Panc1 (cell line): ENCODE measurements around the gene RABGAP1L.

Experiments
- CTCF ChIP-seq: fragments of 450-650 bp; IDR thresholded peaks from 2 replicates; pipeline ENCODE4 v1.5.1; 2017; ENCODE audit warnings: mild to moderate bottlenecking
- POLR2AphosphoS5 ChIP-seq: IDR thresholded peaks from 2 replicates; pipeline ENCODE4 v1.6.1; 2012; ENCODE audit warnings: mild to moderate bottlenecking, low read depth, low read length, moderate library complexity
- REST ChIP-seq, 2 experiments: IDR thresholded peaks; 2 replicates each; pipeline ENCODE4 v1.6.1; 2011 to 2012; ENCODE audit warnings: low read depth in 2 of 2, control low read depth in 1 of 2, low read length in 1 of 2, mild to moderate bottlenecking in 1 of 2, moderate library complexity in 1 of 2; ENCODE audit not compliant: insufficient read depth in 1 of 2
- SIN3A ChIP-seq: IDR thresholded peaks from 2 replicates; pipeline ENCODE4 v1.6.1; 2012; ENCODE audit warnings: low read depth, mild to moderate bottlenecking, low read length, moderate library complexity, borderline replicate concordance; ENCODE audit not compliant: insufficient read depth
- TCF7L2 ChIP-seq: IDR thresholded peaks from 2 replicates; pipeline ENCODE4 v1.6.1; 2011; ENCODE audit warnings: mild to moderate bottlenecking, low read depth, low read length, inconsistent platforms

GRCh38 chr1:174583316-174583715 lies 424.0 kb downstream of the RABGAP1L start:
- TF ChIP-seq CTCF, result no peak
- no peak for TF ChIP-seq TCF7L2
- no peak for TF ChIP-seq POLR2AphosphoS5
- TF ChIP-seq SIN3A, result no peak
- no peak for TF ChIP-seq REST (IDR thresholded peaks at IDR 0.05; ENCODE audit: insufficient read depth in 1 of 2, low read depth in 2 of 2, low read length in 1 of 2)
